HepG2 (cell line): Measurements from ENCODE around the gene PROSER1. TPM values are rescaled to one million over a fixed set of nuclear protein-coding genes. Genes with fewer than 3 reads are reported as not detected.

Experiments used
- ATAC-seq: fragments of 200-7000 bp; cut with Tn5 transposase; 3 replicates; pipeline ENCODE4 v1.9.1; 2020; ENCODE audit warnings: mild to moderate bottlenecking, moderate library complexity
- BruUV-seq: library from RNA; stranded (reverse); fragments of 400-500 nt; replicated peaks from 2 replicates; lab custom pipeline; 2021; lab: Mats Ljungman, UMichigan
- CTCF ChIA-PET: fragments of 300-600 bp; formaldehyde crosslinking; extraction: SDS; loops from one replicate; lab custom pipeline; 2021; ENCODE audit warnings: low total read pairs, inconsistent platforms, low intra/inter-chr PET ratio; lab: Yijun Ruan, JAX
- POLR2A ChIA-PET: fragments of 350-600 bp; sonication (Branson Sonifier 250); formaldehyde crosslinking; loops from one replicate; lab custom pipeline; 2020; ENCODE audit warnings: antibody characterized with exemption, inconsistent platforms; lab: Yijun Ruan, JAX
- DNase-seq: peaks from one replicate; pipeline ENCODE4 v3.0.0-alpha.2; 2015; ENCODE audit warnings: low spot score
- FAIRE-seq: peaks from 3 replicates; lab custom pipeline; 2011; peaks lifted over from hg19 to GRCh38; lab: Jason Lieb, UNC
- H2AFZ ChIP-seq: one replicate; pipeline ENCODE4 v1.6.1; 2011; ENCODE audit warnings: low read length, inconsistent platforms
- H3K27ac ChIP-seq: fragments of 300-600 bp; 3 replicates; pipeline ENCODE4 v1.8.0; 2011; ENCODE audit warnings: mixed run types, mild to moderate bottlenecking, mixed read lengths, low read length, inconsistent platforms; ENCODE audit not compliant: insufficient read depth; ENCODE audit errors: extremely low read length
- H3K27me3 ChIP-seq, 2 experiments: fragments of 200-600 bp in 1 of 2; 2 replicates in 1 of 2; 3 replicates in 1 of 2; pipeline versions ENCODE4 v1.6.0 to v1.8.0; 2011; ENCODE audit warnings: low read length in 2 of 2, mild to moderate bottlenecking in 2 of 2, moderate library complexity in 2 of 2, inconsistent platforms in 1 of 2; ENCODE audit not compliant: insufficient read depth in 2 of 2, control insufficient read depth in 1 of 2
- H3K36me3 ChIP-seq, 2 experiments: fragments of 200-600 bp in 1 of 2; replicated peaks in 1 of 2; 2 replicates in 1 of 2; 3 replicates in 1 of 2; pipeline versions ENCODE4 v1.5.1 to v1.8.0; 2011; ENCODE audit warnings: low read length in 2 of 2, inconsistent platforms in 1 of 2; ENCODE audit not compliant: insufficient read depth in 2 of 2, control insufficient read depth in 1 of 2
- H3K4me1 ChIP-seq: 2 replicates; pipeline ENCODE4 v1.5.1; 2012; ENCODE audit warnings: low read length, inconsistent platforms; ENCODE audit not compliant: insufficient read depth
- H3K4me2 ChIP-seq: 2 replicates; pipeline ENCODE4 v1.6.0; 2011; ENCODE audit warnings: low read depth, low read length, inconsistent platforms
- H3K4me3 ChIP-seq, 3 experiments: fragments of 200-600 bp in 1 of 3; sonication (generic), shearing (Covaris generic) in 1 of 3; replicated peaks in 1 of 3; 2 replicates each; pipeline ENCODE4 v1.5.1; 2011 to 2016; ENCODE audit warnings: low read length in 3 of 3, inconsistent platforms in 2 of 3, low read depth in 2 of 3, mild to moderate bottlenecking in 2 of 3, control low read depth in 1 of 3, mixed read lengths in 1 of 3; ENCODE audit not compliant: insufficient read depth in 1 of 3
- H3K79me2 ChIP-seq: one replicate; pipeline ENCODE4 v1.6.1; 2011; ENCODE audit warnings: low read length, inconsistent platforms; ENCODE audit not compliant: insufficient read depth
- H3K9ac ChIP-seq: 2 replicates; pipeline ENCODE4 v1.6.0; 2011; ENCODE audit warnings: mild to moderate bottlenecking, low read depth, low read length, inconsistent platforms; ENCODE audit not compliant: insufficient read depth
- H3K9me3 ChIP-seq: 2 replicates; pipeline ENCODE4 v1.5.1; 2012; ENCODE audit warnings: mild to moderate bottlenecking, low read length
- H4K20me1 ChIP-seq: 2 replicates; pipeline ENCODE4 v1.6.0; 2011; ENCODE audit warnings: inconsistent platforms, mild to moderate bottlenecking, low read length, moderate library complexity; ENCODE audit not compliant: insufficient read depth
- CTCF ChIP-seq: sonication (generic); formaldehyde crosslinking; IDR thresholded peaks from 2 replicates; pipeline ENCODE4 v1.5.0; 2020; ENCODE audit warnings: mild to moderate bottlenecking, missing genetic modification reagents, moderate library complexity
- NPAS2 ChIP-seq: sonication (generic); formaldehyde crosslinking; IDR thresholded peaks from 2 replicates; pipeline ENCODE4 v1.8.0; 2022; ENCODE audit warnings: mild to moderate bottlenecking, missing genetic modification reagents, borderline replicate concordance
- PHF21A ChIP-seq: sonication (generic); formaldehyde crosslinking; IDR thresholded peaks from 2 replicates; pipeline ENCODE4 v1.5.0; 2020; ENCODE audit warnings: mild to moderate bottlenecking, missing genetic modification reagents
- STAG1 ChIP-seq: sonication (generic); formaldehyde crosslinking; IDR thresholded peaks from 2 replicates; pipeline ENCODE4 v1.4.0; 2020; ENCODE audit warnings: missing genetic modification reagents
- ZFP36L1 ChIP-seq: sonication (generic); formaldehyde crosslinking; IDR thresholded peaks from 2 replicates; pipeline ENCODE4 v1.8.0; 2022; ENCODE audit warnings: mild to moderate bottlenecking, missing genetic modification reagents, moderate library complexity
- ZKSCAN1 ChIP-seq: fragments of 150-350 bp; IDR thresholded peaks from 2 replicates; pipeline ENCODE4 v1.6.1; 2014; ENCODE audit warnings: low read length
- ZNF609 ChIP-seq: sonication (generic); formaldehyde crosslinking; IDR thresholded peaks from 2 replicates; pipeline ENCODE4 v1.4.0; 2020; ENCODE audit warnings: mild to moderate bottlenecking, missing genetic modification reagents, borderline replicate concordance
- WGBS: methylation state at CpG from one replicate; pipeline ENCODE4 v1.1.6; 2017; ENCODE audit warnings: low lambda C conversion rate; 5-methylcytosine and 5-hydroxymethylcytosine counted together
- in situ Hi-C: cut with HindIII; loops from 2 replicates; pipeline ENCODE4 v1.10.0; 2017; ENCODE audit warnings: low pct_unique_long_range_greater_than_20kb; ENCODE audit not compliant: extremely low pct_ligation_motif_present
- intact Hi-C: fragments of 100-400 bp; cut with micrococcal nuclease; formaldehyde crosslinking; loops from one replicate; pipeline ENCODE4 v1.10.0; 2022; ENCODE audit not compliant: unreplicated experiment
- polyA plus RNA-seq, 8 experiments: library from polyadenylated mRNA; depleted of rRNA in 3 of 8; stranded (reverse) in 7 of 8; unstranded in 1 of 8; fragments of >200 nt; fragmentation: Illumina TruSeq in 4 of 8; extraction: Trizol in 4 of 8; gene quantifications; 2 replicates each; pipeline versions ENCODE4 v1.2.1 to v1.2.3, GENCODE V29; 2011 to 2016; ENCODE audit warnings: low read depth in 4 of 8, missing spikeins in 1 of 8, mixed read lengths in 1 of 8; ENCODE audit not compliant: insufficient read depth in 1 of 8
- total RNA-seq, 5 experiments: library from RNA; depleted of rRNA; stranded (reverse); fragments of >200 nt; fragmentation: Illumina TruSeq; extraction: Trizol; gene quantifications; 2 replicates each; pipeline ENCODE4 v1.2.3, GENCODE V29; 2016; ENCODE audit warnings: low read depth in 1 of 5

Gene PROSER1
- total and polyA plus RNA-seq, 2 of the 13 experiments (the other 11 are each of a cell fraction or from before 2014, with no cell fraction given) = 11.4 to 17.2 TPM

DNA sequence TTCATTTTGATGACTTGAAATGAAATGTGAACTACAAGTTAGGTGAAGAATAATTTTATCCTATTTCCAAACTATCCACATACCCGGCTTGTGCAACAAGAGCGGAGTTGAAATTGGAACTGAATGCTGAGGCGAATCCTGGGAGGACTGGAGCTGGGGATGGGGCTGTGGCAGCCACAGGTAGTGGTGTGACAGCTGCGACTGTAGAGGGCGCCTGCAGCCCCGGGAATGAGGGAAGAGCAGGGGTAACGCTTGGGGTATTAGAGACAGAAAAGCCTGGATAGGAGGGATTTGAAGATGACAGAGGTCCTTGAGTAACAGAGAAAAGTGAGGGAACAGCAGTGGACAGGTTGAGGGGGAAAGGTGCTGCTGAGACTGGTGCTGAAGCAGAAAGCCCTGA is 25.3 kb downstream of the PROSER1 start:
- 0 out of 2 replicates have a peak, but pooled peaks have one; percentile 5 for TF ChIP-seq STAG1
- no peak for TF ChIP-seq ZFP36L1 (CRISPR knock-in tag)
- peak; percentile 38 for TF ChIP-seq CTCF
- TF ChIP-seq ZKSCAN1 = no peak
- no peak for TF ChIP-seq PHF21A
- no peak for TF ChIP-seq NPAS2 (CRISPR knock-in tag)
- TF ChIP-seq ZNF609 (CRISPR knock-in tag) = no peak
- TF ChIP-seq, all 625 proteins: peak for 2
- ChIA-PET CTCF (no interaction called here), POLR2A (no interaction called here)
- H3K9ac ChIP-seq = no peak overlapping the region
- H2AFZ ChIP-seq = no peak overlapping the region
- H3K4me2 ChIP-seq = no peak overlapping the region
- H3K79me2 ChIP-seq = no peaks in the 10 kb centered on the region
- no peaks in the 10 kb centered on the region for H4K20me1 ChIP-seq
- H3K9me3 ChIP-seq = no peaks in the 10 kb centered on the region
- BruUV-seq = no TSS peak
- WGBS = 89% methylated on average over 7 of the region's 7 CpGs
- peak; percentile 88 for ATAC-seq
- in situ Hi-C loops (no loop called here), intact Hi-C loops (no loop called here)
- no peak overlapping the region for H3K4me3 ChIP-seq
- H3K27ac ChIP-seq = no peak overlapping the region
- no peak for DNase-seq
- H3K27me3 ChIP-seq = no peaks in the 10 kb centered on the region
- peaks cover 11 to 61% of the 10 kb centered on the region in 2 experiments for H3K36me3 ChIP-seq
- FAIRE-seq = no peak
- H3K4me1 ChIP-seq = no peaks in the 10 kb centered on the region
